ENCODE measurements around the gene GNG8.

Gene GNG8

GRCh38 chr19:46616631-46617322, 19.2 kb downstream of the GNG8 start:
- peak; percentile 87 for DNase-seq

GRCh38 chr19:46615966-46616365, 20.0 kb downstream of the GNG8 start:
- DNase-seq, result no peak

- DNase-seq, result peak; percentile 86
Measured at GRCh38 chr19:46614114-46614722, 21.8 kb downstream of the GNG8 start.

GRCh38 chr19:46613525-46613924, 22.5 kb downstream of the GNG8 start:
- DNase-seq, result no peak

- no peak for DNase-seq
Measured at GRCh38 chr19:46611776-46612175, 24.2 kb downstream of the GNG8 start.

GRCh38 chr19:46610851-46611770, 24.9 kb downstream of the GNG8 start:
- no peak for DNase-seq

- no peak for DNase-seq
Measured at GRCh38 chr19:46610413-46610775, 25.6 kb downstream of the GNG8 start.

- DNase-seq, result no peak
Measured at GRCh38 chr19:46609511-46610412, 26.2 kb downstream of the GNG8 start.

- DNase-seq, result no peak
Measured at GRCh38 chr19:46608581-46609345, 27.2 kb downstream of the GNG8 start.

GRCh38 chr19:46608178-46608577, 27.8 kb downstream of the GNG8 start:
- no peak for DNase-seq

- DNase-seq, result no peak
Measured at GRCh38 chr19:46607448-46607841, 28.6 kb downstream of the GNG8 start.

- DNase-seq, result no peak
Measured at GRCh38 chr19:46606681-46607447, 29.1 kb downstream of the GNG8 start.

- DNase-seq, result no peak
Measured at GRCh38 chr19:46606019-46606418, 30.0 kb downstream of the GNG8 start.

- DNase-seq, result no peak
Measured at GRCh38 chr19:46605356-46605821, 30.6 kb downstream of the GNG8 start.

GRCh38 chr19:46604781-46605355, 31.1 kb downstream of the GNG8 start:
- DNase-seq, result no peak

GRCh38 chr19:46603752-46604231, 32.2 kb downstream of the GNG8 start:
- no peak for DNase-seq

- DNase-seq, result peak; percentile 50
Measured at GRCh38 chr19:46603195-46603637, 32.8 kb downstream of the GNG8 start.

- peak; percentile 48 for DNase-seq
Measured at GRCh38 chr19:46602392-46603194, 33.4 kb downstream of the GNG8 start.
